Prostate gland (tissue), 1 donor: Measurements from ENCODE around the gene SLC27A6.

Experiments used
- POLR2A ChIP-seq: fragments of 450-650 bp; IDR thresholded peaks from one replicate; pipeline ENCODE4 v1.6.1; 2016; ENCODE audit warnings: antibody characterized with exemption, mild to moderate bottlenecking
- POLR2AphosphoS5 ChIP-seq: sonication (generic); formaldehyde crosslinking; IDR thresholded peaks from one replicate; pipeline ENCODE4 v1.6.1; 2017; ENCODE audit warnings: antibody characterized with exemption

GRCh38 chr5:129051283-129051682, 86.0 kb downstream of the SLC27A6 start:
- TF ChIP-seq POLR2AphosphoS5, result no peak
- TF ChIP-seq POLR2A, result no peak
